HEK293 (cell line): ENCODE results near the gene GCSAM.

ENCODE experiments used
- CTCF ChIP-seq: fragments of 450-650 bp; formaldehyde crosslinking; IDR thresholded peaks from 2 replicates; pipeline ENCODE4 v1.5.1; 2016; ENCODE audit warnings: missing biosample characterization, missing genetic modification characterization
- GLIS2 ChIP-seq: fragments of 450-650 bp; formaldehyde crosslinking; IDR thresholded peaks from 2 replicates; pipeline ENCODE4 v1.5.1; 2016; ENCODE audit warnings: missing biosample characterization, missing genetic modification characterization
- HOXC10 ChIP-seq: sonication (generic); formaldehyde crosslinking; IDR thresholded peaks from 2 replicates; pipeline ENCODE4 v1.8.1; 2023; ENCODE audit warnings: mild to moderate bottlenecking, missing genetic modification reagents
- PRDM10 ChIP-seq: fragments of 450-650 bp; formaldehyde crosslinking; IDR thresholded peaks from 2 replicates; pipeline ENCODE4 v1.5.1; 2016; ENCODE audit warnings: missing biosample characterization, missing genetic modification characterization
- SALL2 ChIP-seq: fragments of 450-650 bp; formaldehyde crosslinking; IDR thresholded peaks from 2 replicates; pipeline ENCODE4 v1.5.0; 2017; ENCODE audit warnings: missing biosample characterization, mild to moderate bottlenecking, missing genetic modification characterization, borderline replicate concordance
- SETDB1 ChIP-seq: IDR thresholded peaks from one replicate; pipeline ENCODE4 v1.6.1; 2017; ENCODE audit warnings: mild to moderate bottlenecking, low read length, moderate library complexity, mixed read lengths; ENCODE audit not compliant: insufficient read length
- ZBTB11 ChIP-seq: fragments of 450-650 bp; formaldehyde crosslinking; conservative IDR thresholded peaks from 2 replicates; pipeline ENCODE4 v1.5.1; 2016; ENCODE audit warnings: low read depth, missing biosample characterization, missing genetic modification characterization
- ZBTB17 ChIP-seq: fragments of 450-650 bp; formaldehyde crosslinking; IDR thresholded peaks from 2 replicates; pipeline ENCODE4 v1.5.1; 2016; ENCODE audit warnings: missing biosample characterization, missing genetic modification characterization
- ZBTB21 ChIP-seq: fragments of 450-650 bp; formaldehyde crosslinking; IDR thresholded peaks from 2 replicates; pipeline ENCODE4 v1.5.1; 2017; ENCODE audit warnings: missing biosample characterization, missing genetic modification characterization
- ZIC2 ChIP-seq: fragments of 450-650 bp; formaldehyde crosslinking; IDR thresholded peaks from 2 replicates; pipeline ENCODE4 v1.5.1; 2016; ENCODE audit warnings: missing biosample characterization, missing genetic modification characterization
- ZNF138 ChIP-seq: fragments of 450-650 bp; formaldehyde crosslinking; IDR thresholded peaks from 2 replicates; pipeline ENCODE4 v1.5.1; 2016; ENCODE audit warnings: missing biosample characterization, missing genetic modification characterization, borderline replicate concordance
- ZNF157 ChIP-seq: fragments of 450-650 bp; formaldehyde crosslinking; IDR thresholded peaks from 2 replicates; pipeline ENCODE4 v1.5.1; 2016; ENCODE audit warnings: missing biosample characterization, missing genetic modification characterization
- ZNF18 ChIP-seq: fragments of 450-650 bp; formaldehyde crosslinking; IDR thresholded peaks from 2 replicates; pipeline ENCODE4 v1.5.1; 2016; ENCODE audit warnings: missing biosample characterization, missing genetic modification characterization
- ZNF184 ChIP-seq: fragments of 450-650 bp; IDR thresholded peaks from 2 replicates; pipeline ENCODE4 v1.5.1; 2018; ENCODE audit warnings: missing biosample characterization, mild to moderate bottlenecking, missing genetic modification characterization
- ZNF19 ChIP-seq: fragments of 450-650 bp; formaldehyde crosslinking; IDR thresholded peaks from 2 replicates; pipeline ENCODE4; 2016; ENCODE audit warnings: missing biosample characterization, missing genetic modification characterization, low read depth
- ZNF221 ChIP-seq: fragments of 450-650 bp; formaldehyde crosslinking; IDR thresholded peaks from 2 replicates; pipeline ENCODE4 v1.5.1; 2017; ENCODE audit warnings: missing biosample characterization, missing genetic modification characterization, borderline replicate concordance
- ZNF324 ChIP-seq: fragments of 450-650 bp; formaldehyde crosslinking; IDR thresholded peaks from 2 replicates; pipeline ENCODE4 v1.5.1; 2016; ENCODE audit warnings: missing biosample characterization, missing genetic modification characterization
- ZNF394 ChIP-seq: fragments of 450-650 bp; formaldehyde crosslinking; IDR thresholded peaks from 2 replicates; pipeline ENCODE4 v1.5.1; 2016; ENCODE audit warnings: missing biosample characterization, missing genetic modification characterization, mild to moderate bottlenecking, moderate library complexity, borderline replicate concordance
- ZNF404 ChIP-seq: fragments of 450-650 bp; formaldehyde crosslinking; IDR thresholded peaks from 2 replicates; pipeline ENCODE4 v1.5.1; 2017; ENCODE audit warnings: missing biosample characterization, missing genetic modification characterization
- ZNF433 ChIP-seq: fragments of 450-650 bp; formaldehyde crosslinking; IDR thresholded peaks from 2 replicates; pipeline ENCODE4 v1.5.1; 2016; ENCODE audit warnings: missing biosample characterization, missing genetic modification characterization, low read depth
- ZNF488 ChIP-seq: fragments of 450-650 bp; formaldehyde crosslinking; IDR thresholded peaks from 2 replicates; pipeline ENCODE4 v1.5.1; 2016; ENCODE audit warnings: missing biosample characterization, missing genetic modification characterization
- ZNF600 ChIP-seq: fragments of 450-650 bp; formaldehyde crosslinking; IDR thresholded peaks from 2 replicates; pipeline ENCODE4 v1.5.1; 2016; ENCODE audit warnings: missing biosample characterization, missing genetic modification characterization
- ZNF621 ChIP-seq: fragments of 450-650 bp; formaldehyde crosslinking; IDR thresholded peaks from 2 replicates; pipeline ENCODE4 v1.5.1; 2017; ENCODE audit warnings: missing biosample characterization, missing genetic modification characterization
- ZNF629 ChIP-seq: fragments of 450-650 bp; formaldehyde crosslinking; IDR thresholded peaks from 2 replicates; pipeline ENCODE4 v1.5.1; 2017; ENCODE audit warnings: missing biosample characterization, missing genetic modification characterization
- ZNF777 ChIP-seq: fragments of 450-650 bp; formaldehyde crosslinking; IDR thresholded peaks from 2 replicates; pipeline ENCODE4 v1.5.1; 2017; ENCODE audit warnings: missing biosample characterization, missing genetic modification characterization, borderline replicate concordance
- ZSCAN23 ChIP-seq: fragments of 450-650 bp; formaldehyde crosslinking; IDR thresholded peaks from 2 replicates; pipeline ENCODE4 v1.5.1; 2016; ENCODE audit warnings: missing biosample characterization, missing genetic modification characterization
- ZSCAN5A ChIP-seq: fragments of 450-650 bp; formaldehyde crosslinking; IDR thresholded peaks from 2 replicates; pipeline ENCODE4 v1.5.1; 2016; ENCODE audit warnings: missing biosample characterization, missing genetic modification characterization

GCSAM gene

GRCh38 chr3:112074616-112075497, 58.2 kb downstream of the GCSAM start (continued):
- peak; percentile 67 for TF ChIP-seq PRDM10 (tag by site-specific recombination)
- TF ChIP-seq ZNF488 (tag by site-specific recombination) = no peak
- TF ChIP-seq ZNF221 (tag by site-specific recombination) = no peak
- TF ChIP-seq SETDB1 = peak; percentile 55
- no peak for TF ChIP-seq ZNF19 (tag by site-specific recombination)
- peak; percentile 41; the same call in 1 of the 2 replicates for TF ChIP-seq ZBTB17
- TF ChIP-seq ZNF184 (tag by site-specific recombination) = no peak
- no peak for TF ChIP-seq ZBTB11 (tag by site-specific recombination)
- no peak for TF ChIP-seq ZNF394
- no peak for TF ChIP-seq ZSCAN5A
- TF ChIP-seq ZSCAN23 = no peak
- no peak for TF ChIP-seq ZNF157 (tag by site-specific recombination)
- TF ChIP-seq ZNF404 (tag by site-specific recombination) = no peak
- 0 out of 2 replicates have a peak, but pooled peaks have one; percentile 17 for TF ChIP-seq ZNF629 (tag by site-specific recombination)
- no peak for TF ChIP-seq HOXC10 (CRISPR knock-in tag)
- TF ChIP-seq ZNF324 (tag by site-specific recombination) = no peak
- TF ChIP-seq ZNF18 (tag by site-specific recombination) = no peak
- TF ChIP-seq ZBTB21 = no peak
- TF ChIP-seq ZNF138 = no peak
- TF ChIP-seq GLIS2 (tag by site-specific recombination) = no peak
- no peak for TF ChIP-seq ZNF777 (tag by site-specific recombination)
- no peak for TF ChIP-seq ZNF433 (tag by site-specific recombination)
- 0 out of 2 replicates have a peak, but pooled peaks have one; percentile 16 for TF ChIP-seq ZIC2 (tag by site-specific recombination)
- TF ChIP-seq ZNF600 = peak; percentile 30; the same call in 1 of the 2 replicates
- no peak for TF ChIP-seq CTCF (tag by site-specific recombination)
- no peak for TF ChIP-seq ZNF621 (tag by site-specific recombination)
- TF ChIP-seq SALL2 (tag by site-specific recombination) = no peak
